Right renal cortex interstitium (tissue), 3 donors: ENCODE data around the gene CEACAM5. TPM values are rescaled to one million over a fixed set of nuclear protein-coding genes. Genes with fewer than 3 reads are reported as not detected.

Source experiments
- polyA plus RNA-seq, 3 donors: library from polyadenylated mRNA; unstranded; fragments of 120-200 nt; gene quantifications; one replicate each; pipeline ENCODE4 v1.2.1, GENCODE V29; 2013; ENCODE audit not compliant: insufficient read length in 3 of 3

Gene CEACAM5
- polyA plus RNA-seq, 3 donors, result 0.08 to 0.65 TPM; not detected in 1

Other genes starting within 250 kb of the CEACAM5 start
- 1 to 10 TPM in 2 of 3 donors, under 1 TPM in 1; 0.86 to 1.6 (median 1.6) TPM for gene CEACAM21, start 132.5 kb upstream of the CEACAM5 start, polyA plus RNA-seq
- under 1 TPM in 1 of 3 donors, not detected in 2; 0.16 TPM for gene CEACAM4, start 81.6 kb upstream of the CEACAM5 start, polyA plus RNA-seq
- gene CEACAM7, start 20.4 kb upstream of the CEACAM5 start, polyA plus RNA-seq, result not detected
- gene CEACAM6, start 46.9 kb downstream of the CEACAM5 start, polyA plus RNA-seq, result under 1 TPM; 0.08 to 0.24 (median 0.10) TPM
- not detected for gene CEACAM3, start 88.0 kb downstream of the CEACAM5 start, polyA plus RNA-seq
- not detected for gene LYPD4, start 136.1 kb downstream of the CEACAM5 start, polyA plus RNA-seq
- gene DMRTC2, start 136.4 kb downstream of the CEACAM5 start, polyA plus RNA-seq, result not detected
- gene RPS19, start 151.6 kb downstream of the CEACAM5 start, polyA plus RNA-seq, result 1,000 to 10,000 TPM; 1,197 to 1,314 (median 1,210) TPM
- gene CD79A, start 168.7 kb downstream of the CEACAM5 start, polyA plus RNA-seq, result under 1 TPM; 0.61 to 0.87 (median 0.71) TPM
- gene ARHGEF1, start 174.6 kb downstream of the CEACAM5 start, polyA plus RNA-seq, result 10 to 100 TPM; 29.8 to 32.8 (median 30.4) TPM
- under 1 TPM; 0.06 to 0.07 (median 0.06) TPM for gene ERFL, start 219.8 kb downstream of the CEACAM5 start, polyA plus RNA-seq